Measurements from ENCODE around the gene RNPEP.
"Not testable (repeated sequence)": the region's sequence is repeated elsewhere in the genome, so short reads cannot be mapped to it uniquely, and the experiment has no call there.

RNPEP gene

DNA sequence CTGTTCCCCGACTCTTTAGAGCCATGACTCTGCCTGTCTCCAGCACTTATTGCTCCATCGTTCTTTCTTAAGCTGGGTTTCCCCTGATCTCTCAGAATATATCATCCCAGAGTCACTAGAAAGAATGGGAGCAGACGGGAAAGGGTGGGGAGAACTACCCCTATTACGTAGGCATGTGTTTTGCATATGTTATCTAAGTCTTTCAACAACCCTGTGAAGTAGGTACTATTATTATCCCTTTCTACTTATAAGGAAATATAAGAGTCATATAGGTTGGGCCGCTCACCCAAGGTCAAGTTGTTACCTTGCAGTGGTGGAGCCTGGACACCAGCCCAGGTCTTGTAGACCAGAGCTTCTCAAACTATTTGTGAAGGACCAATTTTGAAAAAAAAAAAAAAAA lies 66.7 kb downstream of the RNPEP start:
- DNase-seq (ENCODE audit: low spot score) = no peak
- Mint-ChIP-seq H3K9me3 (no peaks in the 10 kb centered on the region), H3K4me3 (no peak overlapping the region)

DNA sequence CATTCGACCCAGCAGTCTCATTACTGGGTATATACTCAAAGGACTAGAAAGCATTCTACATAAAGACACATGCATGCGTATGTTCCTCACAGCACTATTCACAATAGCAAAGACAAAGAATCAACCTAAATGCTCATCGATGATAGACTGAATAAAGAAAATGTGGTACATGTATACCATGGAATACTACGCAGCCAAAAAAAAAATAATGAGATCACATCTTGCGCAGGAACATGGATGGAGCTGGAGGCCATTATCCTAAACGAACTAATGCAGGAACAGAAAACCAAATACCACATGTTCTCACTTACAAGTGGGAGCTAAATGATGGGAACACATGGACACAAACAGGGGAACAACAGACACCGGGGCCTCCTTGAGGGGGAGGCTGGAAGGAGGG lies 71.6 kb downstream of the RNPEP start:
- no peak overlapping the region for H3K27ac Mint-ChIP-seq
- H3K4me3 Mint-ChIP-seq = no peak overlapping the region
- no peaks in the 10 kb centered on the region for H3K36me3 Mint-ChIP-seq (ENCODE audit: low read depth)
- H3K4me1 Mint-ChIP-seq (ENCODE audit: low read depth) = no peaks in the 10 kb centered on the region
- DNase-seq (ENCODE audit: low spot score) = no peak
- H3K9me3 Mint-ChIP-seq = no peaks in the 10 kb centered on the region
- no peaks in the 10 kb centered on the region for H3K27me3 Mint-ChIP-seq (ENCODE audit: low read depth)

More for the DNA sequence above, 66.7 kb downstream of the RNPEP start:
- H3K4me1 Mint-ChIP-seq (ENCODE audit: low read depth) = no peaks in the 10 kb centered on the region
- no peak overlapping the region for H3K27ac Mint-ChIP-seq
- H3K36me3 Mint-ChIP-seq (ENCODE audit: low read depth) = no peaks in the 10 kb centered on the region
- peaks cover 4% of the 10 kb centered on the region for H3K27me3 Mint-ChIP-seq (ENCODE audit: low read depth)

DNA sequence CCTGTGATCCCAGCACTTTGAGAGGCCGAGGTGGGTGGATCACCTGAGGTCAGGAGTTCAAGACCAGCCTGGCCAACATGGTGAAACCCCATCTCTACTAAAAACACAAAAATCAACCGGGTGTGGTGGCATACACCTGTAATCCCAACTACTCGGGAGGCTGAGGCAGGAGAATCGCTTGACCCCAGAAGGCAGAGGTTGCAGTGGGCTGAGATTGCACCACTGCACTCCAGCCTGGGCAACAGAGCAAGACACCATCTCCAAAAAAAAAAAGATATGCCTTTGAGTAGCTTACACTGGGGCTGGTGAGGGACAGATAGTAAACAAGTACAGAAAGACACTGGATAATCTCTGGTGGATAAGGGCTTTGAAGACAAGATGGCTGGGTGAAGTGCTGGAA lies 72.2 kb downstream of the RNPEP start:
- H3K36me3 Mint-ChIP-seq (ENCODE audit: low read depth); H3K27me3 Mint-ChIP-seq (ENCODE audit: low read depth); DNase-seq (ENCODE audit: low spot score); H3K9me3 Mint-ChIP-seq; H3K4me3 Mint-ChIP-seq; H3K27ac Mint-ChIP-seq; H3K4me1 Mint-ChIP-seq (ENCODE audit: low read depth): not testable (repeated sequence)

Measured in T-helper 2 cell treated with Interferon-gamma antibody and Interleukin-4, amounts not matched to agents 5 μg/mL and 100 μg/mL, for 36 hours (primary cell).